HEK293T (cell line): ENCODE measurements around the gene PHC2.

Experiments
- FOXA1 ChIP-seq: fragments of 450-650 bp; IDR thresholded peaks from 2 replicates; pipeline ENCODE4 v1.6.1; 2016; ENCODE audit warnings: mild to moderate bottlenecking
- FOXM1 ChIP-seq: fragments of 450-650 bp; IDR thresholded peaks from 2 replicates; pipeline ENCODE4 v1.6.1; 2017; ENCODE audit warnings: mild to moderate bottlenecking, borderline replicate concordance
- NFRKB ChIP-seq: fragments of 450-650 bp; IDR thresholded peaks from 2 replicates; pipeline ENCODE4 v1.6.1; 2016; ENCODE audit warnings: mild to moderate bottlenecking, moderate library complexity
- SUZ12 ChIP-seq: fragments of 450-650 bp; IDR thresholded peaks from 2 replicates; pipeline ENCODE4 v1.6.1; 2016; ENCODE audit warnings: mild to moderate bottlenecking

- TF ChIP-seq SUZ12 (no peak), FOXM1 (no peak), FOXA1 (no peak), NFRKB (no peak)
These were observed 146.8 kb downstream of the PHC2 start for GRCh38 chr1:33284049-33284448.
